Nephron (organoid): ENCODE measurements around the gene SDK2.

Experiments used
- H3K27ac Mint-ChIP-seq, 3 experiments: 2 replicates each; pipeline ENCODE4 v1.8.0; 2020; ENCODE audit warnings: mixed read lengths in 3 of 3, mild to moderate bottlenecking in 2 of 3, moderate library complexity in 1 of 3
- H3K27me3 Mint-ChIP-seq: 2 replicates; pipeline ENCODE4 v1.8.0; 2021; ENCODE audit warnings: low read depth, mild to moderate bottlenecking, moderate library complexity, mixed read lengths
- H3K36me3 Mint-ChIP-seq: 2 replicates; pipeline ENCODE4 v1.8.0; 2020; ENCODE audit warnings: low read depth, mixed read lengths
- H3K4me1 Mint-ChIP-seq: 2 replicates; pipeline ENCODE4 v1.8.0; 2020; ENCODE audit warnings: mixed read lengths
- H3K4me3 Mint-ChIP-seq, 3 experiments: 2 replicates each; pipeline ENCODE4 v1.8.0; 2020; ENCODE audit warnings: mild to moderate bottlenecking in 3 of 3, mixed read lengths in 3 of 3, moderate library complexity in 2 of 3
- H3K9me3 Mint-ChIP-seq: 2 replicates; pipeline ENCODE4 v1.8.0; 2020; ENCODE audit warnings: mixed read lengths
- CTCF ChIP-seq, 3 experiments: fragments of 200-600 bp; sonication (generic); IDR thresholded peaks; one replicate each; pipeline ENCODE4 v1.5.0; 2021; ENCODE audit warnings: antibody characterized with exemption in 3 of 3; ENCODE audit not compliant: unreplicated experiment in 3 of 3

Gene SDK2

GRCh38 chr17:73343168-73343634 is 301.0 kb downstream of the SDK2 start:
- no peak for TF ChIP-seq CTCF (IDR thresholded peaks at IDR 0.05; ENCODE audit: unreplicated experiment in 3 of 3)
- Mint-ChIP-seq H3K27me3 (no peaks in the 10 kb centered on the region), H3K27ac (peak overlapping the region; percentile 98 to 100 (median 99)), H3K4me3 (peak overlapping the region; percentile 38 to 44 (median 40)), H3K4me1 (peaks cover 80% of the 10 kb centered on the region), H3K9me3 (no peaks in the 10 kb centered on the region), H3K36me3 (no peaks in the 10 kb centered on the region)

GRCh38 chr17:73342541-73343167 is 301.6 kb downstream of the SDK2 start:
- TF ChIP-seq CTCF (IDR thresholded peaks at IDR 0.05; ENCODE audit: unreplicated experiment in 3 of 3), result no peak
- H3K36me3 Mint-ChIP-seq, result no peaks in the 10 kb centered on the region
- H3K4me3 Mint-ChIP-seq, result peak overlapping the region; percentile 40 to 69 (median 45)
- peaks cover 80% of the 10 kb centered on the region for H3K4me1 Mint-ChIP-seq
- H3K27me3 Mint-ChIP-seq, result no peaks in the 10 kb centered on the region
- peak overlapping the region; percentile 98 to 100 (median 99) for H3K27ac Mint-ChIP-seq
- no peaks in the 10 kb centered on the region for H3K9me3 Mint-ChIP-seq

GRCh38 chr17:73342050-73342522 is 302.2 kb downstream of the SDK2 start:
- peak overlapping the region; percentile 45 to 69 (median 65) for H3K4me3 Mint-ChIP-seq
- no peaks in the 10 kb centered on the region for H3K27me3 Mint-ChIP-seq
- peaks cover 81% of the 10 kb centered on the region for H3K4me1 Mint-ChIP-seq
- no peak for TF ChIP-seq CTCF (IDR thresholded peaks at IDR 0.05; ENCODE audit: unreplicated experiment in 3 of 3)
- no peaks in the 10 kb centered on the region for H3K36me3 Mint-ChIP-seq
- peak overlapping the region; percentile 98 to 100 (median 99) for H3K27ac Mint-ChIP-seq
- no peaks in the 10 kb centered on the region for H3K9me3 Mint-ChIP-seq

GRCh38 chr17:73341350-73342049 is 302.7 kb downstream of the SDK2 start:
- H3K27me3 Mint-ChIP-seq, result no peaks in the 10 kb centered on the region
- no peaks in the 10 kb centered on the region for H3K9me3 Mint-ChIP-seq
- peaks cover 86% of the 10 kb centered on the region for H3K4me1 Mint-ChIP-seq
- no peak for TF ChIP-seq CTCF (IDR thresholded peaks at IDR 0.05; ENCODE audit: unreplicated experiment in 3 of 3)
- peak overlapping the region; percentile 98 to 100 (median 99) for H3K27ac Mint-ChIP-seq
- H3K36me3 Mint-ChIP-seq, result no peaks in the 10 kb centered on the region
- H3K4me3 Mint-ChIP-seq, result peak overlapping the region; percentile 45 to 69 (median 65)

GRCh38 chr17:73340093-73340596 is 304.1 kb downstream of the SDK2 start:
- Mint-ChIP-seq H3K4me1 (peaks cover 85% of the 10 kb centered on the region), H3K27ac (peak overlapping the region; percentile 73 to 94 (median 86)), H3K36me3 (no peaks in the 10 kb centered on the region), H3K27me3 (no peaks in the 10 kb centered on the region), H3K4me3 (no peak overlapping the region), H3K9me3 (no peaks in the 10 kb centered on the region)
- TF ChIP-seq CTCF (IDR thresholded peaks at IDR 0.05; ENCODE audit: unreplicated experiment in 3 of 3), result no peak
